GM18498 (cell line): ENCODE data around the gene TYW1.
"Not testable (repeated sequence)": the region's sequence is repeated elsewhere in the genome, so short reads cannot be mapped to it uniquely, and the experiment has no call there.

ENCODE experiments used
- ATAC-seq: cut with Tn5 transposase; IDR thresholded peaks from one replicate; pipeline ENCODE4 v1.9.1; 2021; ENCODE audit warnings: mild to moderate bottlenecking, moderate library complexity; ENCODE audit not compliant: unreplicated experiment

TYW1 gene

GRCh38 chr7:66996444-66997191 lies at the start of gene TYW1:
Gene TYW1 (plus strand): TSS chr7:66996833. CDS start chr7:66996979, 146 bp downstream.
- ATAC-seq: peak; percentile 84

- ATAC-seq: no peak
Observed at GRCh38 chr7:66948480-66949109, 48.0 kb upstream of the TYW1 start.

DNA sequence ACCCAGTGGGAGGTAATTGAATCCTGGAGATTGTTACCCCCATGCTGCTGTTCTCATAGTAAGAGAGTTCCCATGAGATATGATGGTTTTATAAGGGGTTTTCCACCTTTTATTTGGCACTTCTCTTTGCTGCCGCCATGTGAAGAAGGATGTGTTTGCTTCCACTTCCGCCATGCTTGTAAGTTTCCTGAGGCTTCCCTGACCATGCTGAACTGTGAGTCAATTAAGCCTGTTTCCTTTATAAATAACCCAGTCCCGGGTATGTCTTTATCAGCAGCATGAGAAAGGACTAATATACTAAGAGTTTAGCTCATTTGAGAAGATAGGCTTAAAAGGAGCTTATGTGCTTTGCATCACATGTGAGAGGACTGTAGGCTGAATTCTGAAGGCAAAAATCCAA lies 46.3 kb upstream of the TYW1 start:
- ATAC-seq: no peak

GRCh38 chr7:66950763-66951162 lies 45.9 kb upstream of the TYW1 start:
- no peak for ATAC-seq

- no peak for ATAC-seq
Observed at GRCh38 chr7:66952343-66953043, 44.1 kb upstream of the TYW1 start.

DNA sequence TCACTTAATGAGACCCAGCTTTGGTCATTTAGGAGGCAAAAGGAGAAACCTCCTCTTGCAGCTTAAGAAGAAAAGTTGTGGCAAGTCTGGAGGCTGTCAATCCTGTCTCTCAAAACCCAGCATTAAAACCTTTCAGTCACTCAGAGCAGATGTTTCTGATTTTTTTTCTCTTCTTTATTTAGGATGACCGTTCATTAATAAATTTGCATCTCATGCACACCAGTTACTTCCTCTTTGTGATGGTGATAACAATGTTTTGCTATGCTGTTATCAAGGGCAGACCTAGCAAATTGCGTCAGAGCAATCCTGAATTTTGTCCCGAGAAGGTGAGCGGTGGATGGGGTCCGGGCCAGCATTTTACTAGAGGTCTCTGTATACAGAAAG lies 43.6 kb upstream of the TYW1 start:
- no peak for ATAC-seq

- no peak for ATAC-seq
Observed at GRCh38 chr7:66957595-66958290, 38.9 kb upstream of the TYW1 start.

DNA sequence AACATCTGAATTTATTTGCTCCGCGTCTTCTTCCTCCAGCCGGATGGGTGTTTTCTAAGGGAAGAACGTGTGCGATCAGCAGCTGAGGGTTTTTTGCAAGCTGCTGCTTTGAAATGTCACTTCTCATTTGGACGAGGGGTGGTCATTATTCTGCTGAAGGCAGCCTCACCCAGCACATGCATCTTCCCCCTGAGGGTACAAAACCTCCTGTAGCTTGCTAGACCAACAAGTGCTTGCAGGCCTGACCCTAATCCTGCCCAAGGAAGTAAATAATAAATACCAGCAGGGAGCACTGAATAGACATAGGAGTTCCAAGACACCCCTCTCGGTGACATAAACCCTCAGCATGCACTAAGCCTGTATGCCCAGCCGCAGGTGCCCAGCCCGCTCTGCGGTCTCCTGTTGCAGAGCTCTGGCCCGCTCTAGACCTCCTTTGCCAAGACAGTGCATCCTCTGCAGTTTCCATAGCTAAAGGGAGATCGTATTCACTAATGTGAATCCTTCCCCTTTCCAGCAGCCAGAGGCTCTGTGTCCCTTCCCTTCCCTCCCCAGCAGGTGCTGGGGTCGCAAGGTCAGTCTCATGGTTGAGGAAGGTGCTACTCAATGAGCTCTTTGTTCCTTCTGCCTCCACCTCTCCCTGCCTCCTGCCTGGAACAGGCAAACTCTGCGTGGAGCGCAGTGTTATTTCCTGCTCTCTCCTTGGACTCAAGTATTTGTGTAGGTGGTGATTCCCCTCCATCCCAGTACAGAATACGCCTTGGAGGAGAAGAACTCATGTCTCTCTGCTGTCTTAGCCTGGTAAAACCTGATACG lies 37.9 kb upstream of the TYW1 start:
- no peak for ATAC-seq

GRCh38 chr7:66960192-66960591 lies 36.4 kb upstream of the TYW1 start:
- ATAC-seq: no peak

- no peak for ATAC-seq
Observed at GRCh38 chr7:66961096-66961495, 35.5 kb upstream of the TYW1 start.

DNA sequence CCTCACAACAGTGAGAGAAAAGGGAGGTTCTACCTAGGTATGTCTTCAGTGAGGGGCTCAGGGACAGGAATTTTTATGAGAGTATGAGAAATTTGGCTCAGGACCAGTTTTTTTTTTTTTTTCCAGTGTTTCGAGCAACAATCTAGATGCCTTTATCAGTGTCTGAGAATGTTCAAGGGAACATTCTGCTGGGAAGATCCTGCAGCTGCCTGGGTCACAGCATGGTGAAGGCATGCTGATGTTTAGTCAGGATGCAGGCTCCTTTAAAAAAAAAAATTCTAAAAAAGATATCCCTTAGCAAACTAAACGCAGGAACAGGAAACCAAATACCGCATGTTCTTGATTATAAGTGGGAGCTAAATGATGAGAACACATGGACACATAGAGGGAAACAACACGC lies 32.2 kb upstream of the TYW1 start:
- ATAC-seq: no peak

DNA sequence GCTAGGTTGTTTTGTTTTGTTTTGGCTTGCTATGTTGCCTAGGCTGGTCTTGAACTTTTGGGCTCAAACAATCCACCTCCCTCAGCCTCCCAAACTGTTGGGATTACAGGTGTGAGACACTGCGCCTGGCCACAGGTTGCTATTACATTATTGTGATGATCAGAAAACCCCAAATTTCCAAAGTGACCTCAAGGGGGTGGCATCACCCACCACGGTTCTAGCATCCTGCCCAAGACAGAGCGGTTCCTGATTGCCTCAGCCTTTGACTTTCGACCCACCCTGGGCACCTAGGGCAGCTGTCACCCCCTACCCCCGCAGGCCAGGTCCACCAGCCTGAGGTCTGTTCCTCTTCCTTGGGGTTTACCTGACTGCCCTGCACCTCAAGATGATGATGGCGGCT lies 29.6 kb upstream of the TYW1 start:
- no peak for ATAC-seq

DNA sequence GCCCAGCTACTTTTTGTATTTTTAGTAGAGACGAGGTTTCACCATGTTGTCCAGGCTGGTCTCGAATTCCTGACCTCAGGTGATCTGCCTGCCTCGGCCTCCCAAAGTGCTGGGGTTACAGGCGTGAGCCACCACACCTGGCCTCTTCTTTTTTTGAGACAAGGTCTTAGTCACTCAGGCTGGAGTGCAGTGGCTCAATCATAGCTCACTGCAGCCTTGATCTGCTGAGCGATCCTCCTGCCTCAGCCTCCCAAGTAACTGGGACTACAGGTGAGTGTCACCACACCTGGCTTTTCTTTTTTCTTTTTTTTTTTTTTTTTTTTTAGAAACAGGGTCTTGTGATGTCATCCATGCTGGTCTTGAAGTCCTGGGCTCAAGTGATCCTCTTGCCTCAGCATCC lies 27.6 kb upstream of the TYW1 start:
- not testable (repeated sequence) for ATAC-seq

DNA sequence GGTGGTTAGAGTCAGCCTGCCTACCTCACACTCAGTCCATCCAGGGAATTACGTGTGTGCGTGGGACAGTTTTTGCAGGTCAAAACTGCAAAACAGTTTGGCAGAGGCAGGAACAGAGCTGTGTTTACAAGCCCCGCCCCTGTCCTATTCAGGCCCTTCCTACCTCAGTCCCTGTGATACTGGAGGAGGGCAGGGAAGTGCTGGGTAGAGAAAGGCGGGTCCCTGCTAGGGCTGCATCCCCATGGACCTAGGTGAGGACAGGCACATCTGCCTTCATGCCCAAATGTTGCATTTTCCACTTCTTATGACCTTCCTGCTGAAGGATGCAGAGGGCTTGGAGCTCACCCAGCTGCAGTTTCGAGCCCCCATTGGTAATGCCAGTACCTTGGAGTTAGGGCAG lies 26.3 kb upstream of the TYW1 start:
- ATAC-seq: no peak

GRCh38 chr7:66974986-66975590 lies 21.5 kb upstream of the TYW1 start:
- ATAC-seq: no peak

GRCh38 chr7:66978312-66978711 lies 18.3 kb upstream of the TYW1 start:
- not testable (repeated sequence) for ATAC-seq

DNA sequence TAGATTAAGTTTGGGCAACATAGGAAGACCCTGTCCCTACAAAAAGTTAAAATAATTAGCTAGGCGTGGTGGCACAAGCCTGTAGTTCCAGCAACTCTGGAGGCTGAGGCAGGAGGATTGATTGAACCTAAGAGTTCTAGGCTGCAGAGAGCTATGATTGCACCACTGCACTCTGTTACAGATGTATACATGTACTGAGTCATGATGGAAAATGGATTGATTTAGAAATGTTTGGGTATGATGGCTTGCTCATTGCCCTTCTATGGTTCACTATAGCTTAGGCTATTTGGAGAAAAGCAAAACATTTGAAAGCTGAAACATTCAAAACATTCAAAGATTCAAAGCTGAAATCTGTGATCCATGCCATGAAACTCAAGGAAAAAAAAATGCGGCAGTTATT lies 17.6 kb upstream of the TYW1 start:
- not testable (repeated sequence) for ATAC-seq

- not testable (repeated sequence) for ATAC-seq
Observed at GRCh38 chr7:66980336-66980735, 16.3 kb upstream of the TYW1 start.

DNA sequence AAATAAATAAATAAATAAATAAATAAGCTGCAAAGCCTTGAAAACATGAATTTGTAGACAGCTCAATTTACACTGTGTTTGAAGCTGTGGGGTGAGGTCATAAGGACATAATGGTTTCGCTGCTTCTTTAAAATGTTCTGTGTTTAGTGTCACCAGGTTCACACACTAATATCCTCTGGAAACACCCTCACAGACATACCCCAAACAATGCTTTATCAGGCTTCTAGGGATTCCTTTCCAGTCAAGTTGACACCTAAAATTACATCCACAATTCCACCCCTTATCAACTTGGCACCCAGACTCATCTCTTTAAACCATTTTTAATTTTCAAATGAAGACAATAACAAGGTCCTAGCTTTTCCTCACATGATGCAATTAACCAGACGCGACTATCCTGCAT lies 7.1 kb upstream of the TYW1 start:
- not testable (repeated sequence) for ATAC-seq

DNA sequence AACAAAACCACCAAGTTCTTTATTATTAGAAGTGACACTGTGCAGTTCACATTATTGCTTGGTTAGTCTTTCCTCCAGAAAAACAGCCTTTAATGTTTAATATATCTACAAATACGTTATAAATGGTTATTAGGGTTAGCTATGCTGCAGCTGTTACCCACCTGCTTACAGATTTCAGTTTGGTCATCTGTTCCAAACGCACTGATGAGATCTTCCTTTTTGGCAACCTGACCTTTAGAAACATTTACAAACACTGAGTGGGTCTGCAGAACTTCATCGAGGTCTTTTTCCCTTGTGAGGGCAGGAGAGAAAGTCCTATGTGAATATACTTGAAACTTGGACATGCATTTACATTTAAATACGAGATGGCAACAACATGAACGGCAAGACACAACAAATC lies 2.6 kb upstream of the TYW1 start:
- ATAC-seq: not testable (repeated sequence)
